HG02885 (cell line): ENCODE data around the gene ZBTB20.
"Not testable (repeated sequence)": the region's sequence is repeated elsewhere in the genome, so short reads cannot be mapped to it uniquely, and the experiment has no call there.

Experiments
- ATAC-seq: cut with Tn5 transposase; IDR thresholded peaks from one replicate; pipeline ENCODE4 v1.9.1; 2021; ENCODE audit warnings: mild to moderate bottlenecking; ENCODE audit not compliant: unreplicated experiment, poor library complexity

ZBTB20 gene

DNA sequence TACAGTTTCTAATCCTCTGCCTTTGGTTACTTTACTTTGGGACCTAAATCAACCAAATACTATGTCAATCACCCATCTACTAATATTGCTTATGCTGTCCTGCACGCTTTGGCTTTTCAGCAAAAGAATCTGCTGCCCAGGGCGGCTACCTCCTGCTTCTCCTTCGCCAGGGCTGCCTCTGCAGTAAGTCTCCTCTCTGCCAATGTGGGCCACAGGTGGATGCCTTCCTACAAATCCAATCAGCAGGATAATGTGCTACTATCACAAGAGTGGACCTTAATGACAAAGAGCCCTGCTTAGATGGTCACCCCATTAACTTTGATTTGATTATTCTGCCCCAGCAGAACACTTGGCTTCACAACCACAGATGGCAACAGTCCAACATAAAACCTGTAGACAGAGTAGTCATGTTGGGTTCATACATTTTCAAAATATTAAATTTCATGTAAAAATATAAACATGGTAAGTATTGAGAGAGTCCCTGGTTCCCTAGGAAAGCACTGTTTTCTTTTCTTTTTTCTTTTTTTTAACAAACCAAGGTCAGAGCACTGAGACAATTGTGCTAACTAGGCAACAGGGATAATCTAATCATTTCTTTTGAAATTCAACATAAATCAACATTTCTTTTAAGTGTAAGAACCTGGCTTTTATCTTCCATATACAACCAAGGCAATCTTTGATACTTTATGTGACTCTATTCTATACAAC, 298.3 kb downstream of the ZBTB20 start:
- no peak for ATAC-seq

DNA sequence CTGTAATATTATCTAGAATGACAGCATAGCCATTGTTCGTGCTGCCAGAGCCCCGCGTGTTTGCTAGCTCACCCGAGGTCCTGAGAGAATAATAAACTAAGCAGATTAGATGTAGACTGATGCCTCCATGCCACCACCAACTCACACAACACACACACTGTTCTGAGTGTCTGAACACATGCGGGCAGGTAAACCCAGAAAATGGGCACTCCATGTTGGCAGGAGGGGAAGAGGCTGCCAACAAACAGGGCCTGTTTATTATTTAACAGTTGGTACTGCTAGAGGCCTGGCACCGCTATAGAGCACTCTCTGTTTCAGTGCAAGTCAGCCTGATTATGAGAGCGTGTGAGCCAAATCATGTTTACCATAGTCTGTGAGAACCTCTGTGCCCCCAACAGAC, 299.0 kb downstream of the ZBTB20 start:
- ATAC-seq: no peak

DNA sequence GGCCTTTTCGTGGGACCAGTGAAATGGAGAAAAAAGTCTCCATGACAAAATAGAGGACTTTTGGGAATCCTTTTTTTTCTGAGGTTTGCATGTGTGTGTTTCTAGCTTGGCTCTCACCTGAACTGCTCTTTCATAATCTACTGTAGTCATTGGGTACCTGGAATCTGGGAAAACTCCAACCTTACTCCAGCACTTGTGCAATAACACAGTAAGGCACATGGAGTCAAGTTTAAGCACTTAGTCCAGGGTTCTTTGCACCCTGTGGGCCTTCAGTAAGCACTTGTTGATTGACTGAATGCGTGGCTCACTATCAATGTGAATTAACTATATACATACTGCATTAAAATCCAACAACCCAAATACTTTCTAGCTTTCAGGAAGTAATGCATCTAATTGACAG, 299.5 kb downstream of the ZBTB20 start:
- ATAC-seq: no peak

DNA sequence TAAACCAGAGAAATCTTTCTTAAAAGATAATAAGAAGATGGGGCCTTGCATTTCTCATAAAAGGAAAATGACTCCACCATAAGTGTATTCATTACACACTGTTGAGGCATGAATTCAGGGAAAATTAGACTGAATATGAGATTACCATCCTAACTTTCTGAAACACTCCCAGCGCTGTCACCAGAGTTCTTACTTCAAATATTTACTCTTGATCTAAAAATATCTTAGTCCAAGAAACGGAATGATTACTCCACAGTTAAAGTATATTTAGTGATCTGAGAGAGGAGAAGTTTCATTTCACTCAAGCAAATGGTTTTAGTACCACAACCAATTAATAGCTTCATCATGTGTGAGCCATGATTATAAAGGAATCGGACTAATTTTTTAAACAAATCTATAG, 300.3 kb downstream of the ZBTB20 start:
- ATAC-seq: no peak

DNA sequence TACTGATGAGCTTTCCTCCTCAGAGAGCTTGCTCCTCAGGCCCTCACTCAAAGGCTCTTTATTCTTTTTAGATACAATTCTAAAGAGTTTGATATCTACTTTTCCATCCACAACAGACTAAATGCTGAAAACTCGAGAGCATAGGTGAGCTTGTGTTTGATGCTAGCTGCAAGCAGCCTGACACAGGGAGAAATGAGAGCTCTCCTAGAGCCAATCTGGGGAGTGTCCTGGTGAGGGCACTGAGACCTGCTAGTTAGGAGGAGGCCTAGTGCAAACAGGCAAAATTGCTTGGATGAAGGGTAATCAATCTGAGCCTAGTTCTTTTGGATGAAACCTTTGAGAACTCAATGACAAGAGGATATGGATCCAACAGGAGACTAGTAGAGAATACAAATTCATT, 300.8 kb downstream of the ZBTB20 start:
- ATAC-seq: no peak

DNA sequence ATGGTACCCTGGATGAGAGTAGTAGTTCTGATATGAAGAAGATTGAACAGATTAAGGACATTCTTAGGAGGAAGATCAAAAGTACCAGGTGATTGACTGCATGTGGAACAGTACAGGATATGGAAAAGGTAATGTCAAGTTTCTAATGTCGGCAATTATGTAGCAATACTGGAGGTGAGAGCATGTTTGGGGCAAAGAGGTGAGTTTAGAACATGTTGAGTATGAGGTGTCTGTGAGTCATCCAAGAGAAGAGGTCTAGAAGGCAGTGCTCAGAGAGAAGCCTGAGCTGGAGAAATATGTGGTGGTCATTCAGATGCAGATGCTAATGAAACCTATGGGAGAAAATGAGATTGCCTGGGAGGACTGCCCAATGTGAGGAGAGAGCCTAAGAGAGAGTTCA, 305.6 kb downstream of the ZBTB20 start:
- ATAC-seq: no peak

DNA sequence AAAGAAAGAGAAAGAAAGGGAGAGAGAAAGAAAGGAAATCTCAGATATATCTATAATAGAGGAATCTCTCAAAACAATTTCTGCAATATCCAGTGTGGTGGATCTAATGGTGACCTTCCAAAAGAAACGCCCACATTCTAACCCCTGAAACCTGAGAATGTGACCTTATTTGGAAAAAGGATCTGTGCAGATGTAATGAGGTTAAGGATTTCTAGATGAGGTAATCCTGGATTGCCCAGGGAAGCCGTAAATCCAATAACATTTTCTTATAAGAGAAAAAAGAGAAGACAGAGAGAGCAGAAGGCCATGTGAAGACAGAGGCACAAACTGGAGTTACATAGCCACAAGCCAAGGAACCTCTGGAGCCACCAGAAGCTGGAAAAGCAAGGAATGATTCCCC, 307.6 kb downstream of the ZBTB20 start:
- no peak for ATAC-seq

DNA sequence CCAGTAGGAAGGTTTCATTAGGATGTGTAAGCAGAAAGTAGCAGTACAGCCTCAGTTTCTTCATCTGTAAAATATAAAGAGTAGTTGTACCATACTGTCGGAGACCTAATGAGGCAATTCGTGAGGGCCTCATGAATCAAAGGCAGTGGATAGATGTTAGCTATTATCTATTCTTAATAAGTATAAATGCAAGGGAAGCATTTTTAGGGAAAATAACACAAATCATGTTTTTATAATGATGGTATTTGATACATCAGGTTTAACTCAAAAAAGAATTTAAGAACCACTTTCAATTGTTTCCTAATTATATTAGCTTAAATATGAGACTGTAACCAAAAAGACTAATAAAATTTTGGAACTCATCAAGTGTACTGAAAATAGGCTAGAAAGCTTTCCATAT, 309.1 kb downstream of the ZBTB20 start:
- ATAC-seq: no peak

DNA sequence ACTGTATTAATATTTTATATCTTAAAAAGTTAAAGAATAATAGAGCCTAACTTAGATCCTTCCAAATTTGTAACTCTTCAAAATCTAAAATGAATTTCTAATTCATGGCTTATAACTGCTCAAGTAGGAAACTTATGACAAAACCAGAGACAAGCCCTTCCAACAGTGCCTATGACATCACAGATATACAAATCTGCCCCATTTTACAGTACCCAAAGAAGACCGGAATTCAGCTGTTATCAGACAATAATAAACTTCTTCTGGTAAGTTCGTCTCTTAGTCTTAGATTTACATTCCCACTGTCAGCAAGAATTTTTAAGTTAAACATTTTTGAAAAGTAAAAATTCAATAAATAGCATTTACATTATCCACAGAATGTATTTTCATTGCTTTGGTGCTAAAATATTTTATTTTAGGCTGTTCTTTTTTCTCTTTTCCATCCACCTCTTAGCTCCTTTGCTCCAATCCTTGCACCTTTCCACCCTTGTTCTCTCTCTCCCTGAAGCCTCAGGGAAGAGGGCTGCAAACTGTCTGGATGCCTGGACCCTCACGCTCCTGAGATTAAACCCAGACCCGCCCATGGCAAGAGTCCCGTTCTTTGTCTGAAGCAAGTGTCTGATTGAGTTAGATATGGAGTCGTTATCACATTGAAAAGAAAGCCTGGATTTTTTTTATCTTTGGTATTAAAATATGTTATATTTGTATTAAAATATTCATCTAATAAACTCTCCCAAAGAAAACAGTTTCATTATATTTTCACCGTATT, 312.7 kb downstream of the ZBTB20 start:
- ATAC-seq: no peak

DNA sequence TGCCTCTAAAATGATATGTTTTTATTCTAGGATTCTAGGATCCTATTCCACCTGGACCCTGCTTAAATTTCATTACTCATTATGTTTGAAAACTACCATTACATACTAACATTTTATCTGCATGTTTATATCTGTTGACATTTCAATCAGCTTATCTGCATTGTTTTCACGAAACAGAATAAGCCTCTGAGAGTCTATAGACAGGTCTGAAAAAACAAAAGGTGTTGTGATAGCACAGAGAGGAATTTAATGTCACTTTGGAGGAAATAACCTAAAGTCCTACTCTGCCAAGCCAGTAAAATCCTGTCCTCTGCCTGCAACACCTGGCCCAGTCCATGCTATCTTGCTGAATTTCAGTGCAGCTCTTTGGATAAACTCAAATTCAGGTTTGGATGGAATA, 315.2 kb downstream of the ZBTB20 start:
- ATAC-seq: no peak

DNA sequence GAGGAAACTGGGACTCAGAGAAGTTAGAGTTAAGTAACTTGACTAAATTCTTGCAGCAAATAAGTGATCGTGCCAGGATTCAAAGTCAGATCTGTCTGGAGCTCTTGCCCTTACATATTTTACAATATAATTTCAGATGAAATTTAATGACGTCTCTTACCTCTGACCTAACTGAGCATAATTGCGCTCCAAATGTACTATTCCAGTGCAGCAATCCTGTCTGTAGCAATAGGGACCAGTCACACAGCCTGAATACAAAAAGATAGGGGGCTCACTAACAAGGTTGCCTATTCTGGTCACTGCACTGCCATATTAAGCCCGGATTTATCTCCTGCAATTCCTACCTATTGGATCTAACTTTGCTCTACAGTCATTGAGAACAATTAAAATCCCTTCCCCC, 316.4 kb downstream of the ZBTB20 start:
- ATAC-seq: no peak

DNA sequence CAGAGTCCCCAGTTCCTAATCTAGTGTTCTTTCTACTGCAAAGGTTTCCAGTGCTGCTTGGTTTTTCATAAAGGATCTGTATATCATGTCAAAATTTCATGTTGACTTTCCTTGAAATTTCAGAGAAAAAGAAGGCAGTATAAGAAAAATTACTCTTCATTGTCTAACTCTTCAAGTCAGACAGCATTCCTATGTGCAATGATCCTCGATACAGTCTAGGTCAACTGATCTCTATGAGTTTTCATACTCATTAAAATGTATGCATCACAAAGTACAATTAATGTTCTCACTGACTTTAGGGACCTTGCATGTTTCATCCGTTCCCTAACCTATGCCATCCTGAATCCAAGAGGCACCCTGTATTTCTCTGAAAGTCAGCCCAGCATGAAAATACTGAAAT, 317.3 kb downstream of the ZBTB20 start:
- no peak for ATAC-seq

DNA sequence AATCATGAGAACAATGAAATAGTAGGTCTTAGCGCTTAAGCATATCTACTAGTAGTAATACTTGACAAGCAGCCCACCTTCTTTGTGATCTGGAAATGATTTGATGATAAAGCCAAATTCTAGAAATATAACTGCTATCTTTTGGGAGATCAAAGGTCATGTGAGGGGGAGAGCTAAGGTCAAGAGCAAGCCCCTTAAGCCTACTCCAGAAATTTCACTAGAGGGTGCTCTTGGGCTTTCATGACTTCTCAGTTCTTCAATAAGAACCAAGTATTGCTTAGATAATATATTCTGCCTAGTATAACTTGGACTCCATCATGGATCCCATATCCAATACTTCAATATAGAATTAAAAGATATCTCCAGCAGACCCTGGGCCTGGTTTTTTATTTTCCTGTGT, 319.6 kb downstream of the ZBTB20 start:
- peak; percentile 83 for ATAC-seq

DNA sequence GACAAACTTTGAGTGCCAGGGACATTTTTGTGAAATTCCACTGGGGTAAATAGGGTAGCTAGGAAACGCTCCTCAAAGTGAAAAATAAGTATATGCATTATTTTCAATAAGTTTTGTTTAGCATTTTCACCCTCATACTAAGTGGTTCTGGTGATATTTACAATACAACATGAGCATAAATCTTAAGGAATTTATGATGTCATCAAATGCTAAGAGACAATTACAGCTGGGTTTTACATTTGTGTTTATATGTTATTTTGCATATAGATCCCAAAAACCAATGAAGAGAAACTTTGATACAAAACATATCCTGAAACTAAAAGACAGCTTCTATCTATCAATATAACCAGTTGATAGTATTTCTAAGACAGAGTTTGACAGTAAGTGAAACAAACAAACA, 323.1 kb downstream of the ZBTB20 start:
- no peak for ATAC-seq

DNA sequence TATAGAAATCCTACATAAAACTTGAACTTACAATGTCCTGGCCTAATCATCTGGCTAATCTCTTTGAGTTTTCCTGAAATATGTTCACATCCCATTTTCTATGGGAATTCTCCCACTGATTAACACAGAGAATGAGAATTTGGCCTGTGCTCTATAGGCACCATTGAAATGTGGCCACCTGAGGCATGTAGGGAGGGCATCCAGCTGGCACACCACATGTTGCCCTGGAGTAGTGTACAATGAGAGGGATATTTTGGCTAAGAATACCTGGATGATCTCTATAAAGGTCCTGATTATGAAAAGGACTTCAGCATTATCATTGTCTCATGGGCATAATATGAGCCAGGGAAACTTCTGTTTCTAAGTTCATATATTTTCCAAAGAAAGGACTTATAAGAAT, 324.0 kb downstream of the ZBTB20 start:
- no peak for ATAC-seq

DNA sequence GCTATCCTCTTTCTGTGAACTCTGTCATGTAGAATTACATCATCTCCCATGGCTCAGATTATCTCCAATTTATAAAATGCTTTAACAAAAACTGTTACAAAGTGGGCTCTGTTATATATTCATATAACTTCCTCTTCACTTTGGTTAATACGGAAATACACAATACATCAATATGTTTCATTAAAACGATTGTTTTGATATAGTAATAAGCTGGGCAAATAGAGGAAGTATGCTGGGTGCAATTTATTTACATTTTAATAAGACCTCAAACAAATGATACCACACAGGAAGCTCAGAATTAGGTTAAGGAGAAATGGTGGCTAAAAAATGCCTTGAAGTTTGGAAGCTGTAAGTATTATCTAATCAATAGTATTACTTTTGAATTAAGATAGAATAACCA, 331.0 kb downstream of the ZBTB20 start:
- no peak for ATAC-seq

DNA sequence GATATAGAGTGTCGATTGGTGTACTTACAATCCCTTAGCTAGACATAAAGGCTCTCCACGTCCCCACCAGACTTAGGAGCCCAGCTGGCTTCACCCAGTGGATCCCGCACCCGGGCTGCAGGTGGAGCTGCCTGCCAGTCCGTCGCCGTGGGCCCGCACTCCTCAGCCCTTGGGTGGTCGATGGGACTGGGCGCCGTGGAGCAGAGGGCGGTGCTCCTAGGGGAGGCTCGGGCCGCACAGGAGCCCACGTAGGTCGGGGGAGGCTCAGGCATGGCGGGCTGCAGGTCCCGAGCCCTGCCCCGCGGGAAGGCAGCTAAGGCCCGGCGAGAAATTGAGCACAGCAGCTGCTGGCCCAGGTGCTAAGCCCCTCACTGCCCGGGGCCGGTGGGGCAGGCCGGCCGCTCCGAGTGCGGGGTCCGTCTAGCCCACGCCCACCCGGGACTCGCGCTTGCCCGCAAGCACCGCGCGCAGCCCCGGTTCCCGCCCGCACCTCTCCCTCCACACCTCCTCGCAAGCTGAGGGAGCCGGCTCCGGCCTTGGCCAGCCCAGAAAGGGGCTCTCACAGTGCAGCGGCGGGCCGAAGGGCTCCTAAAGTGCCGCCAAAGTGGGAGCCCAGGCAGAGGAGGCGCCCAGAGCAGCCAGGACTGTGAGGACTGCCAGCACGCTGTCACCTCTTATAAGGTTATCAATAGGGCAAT, 334.4 kb downstream of the ZBTB20 start:
- ATAC-seq: not testable (repeated sequence)

DNA sequence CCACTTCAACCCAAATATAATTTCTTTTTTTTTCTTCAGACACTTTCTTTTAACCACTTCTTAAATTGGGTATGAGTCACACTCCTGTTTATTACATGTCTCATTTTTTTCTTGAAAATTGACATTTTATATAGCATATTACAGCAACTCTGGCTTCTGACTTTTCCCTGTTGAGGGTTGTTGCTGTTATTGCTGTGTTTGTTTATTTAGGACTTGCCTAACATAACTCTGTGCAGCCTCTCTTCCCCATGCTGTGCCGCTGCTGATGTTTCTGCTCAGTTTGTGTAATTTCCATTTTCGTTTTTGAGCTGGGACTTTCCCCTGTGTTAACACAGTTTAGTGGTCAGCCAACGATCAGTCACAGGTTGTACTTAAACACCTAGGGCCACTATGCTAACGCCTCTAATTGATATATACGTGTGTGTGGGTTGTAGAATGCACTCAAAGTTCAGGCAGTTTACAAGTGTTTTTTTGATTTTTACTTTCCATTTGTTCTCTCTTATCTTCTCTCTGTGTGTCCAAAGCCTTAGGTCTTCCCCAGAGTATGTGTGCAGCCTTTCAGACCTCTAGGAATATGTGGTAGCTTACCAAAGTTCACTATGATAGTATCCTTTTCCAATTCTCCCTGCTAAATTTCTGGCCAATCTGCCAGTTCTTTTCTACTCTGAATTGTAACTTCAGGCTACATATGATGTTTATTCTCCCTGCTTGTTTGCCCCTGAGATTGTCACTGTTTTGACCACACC, 337.2 kb downstream of the ZBTB20 start:
- ATAC-seq: peak; percentile 100

DNA sequence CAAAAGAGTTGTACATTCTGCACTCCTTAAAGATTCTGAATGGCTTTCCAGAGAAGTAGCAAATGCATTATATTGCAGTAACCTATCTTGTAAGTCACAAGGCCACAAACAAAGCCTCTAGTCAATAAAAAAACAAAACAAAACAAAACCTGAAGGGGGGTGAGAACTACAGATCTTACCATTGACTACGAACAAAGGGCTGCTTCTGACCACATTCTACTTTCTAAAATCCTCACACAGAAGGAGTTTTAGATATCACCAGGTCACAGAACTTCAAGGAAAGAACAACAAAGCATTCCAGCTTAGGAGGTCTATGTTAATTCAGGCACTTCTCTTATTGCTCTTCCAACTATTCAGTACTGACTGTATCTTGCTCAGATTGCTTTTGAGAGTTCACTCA, 343.0 kb downstream of the ZBTB20 start:
- no peak for ATAC-seq

DNA sequence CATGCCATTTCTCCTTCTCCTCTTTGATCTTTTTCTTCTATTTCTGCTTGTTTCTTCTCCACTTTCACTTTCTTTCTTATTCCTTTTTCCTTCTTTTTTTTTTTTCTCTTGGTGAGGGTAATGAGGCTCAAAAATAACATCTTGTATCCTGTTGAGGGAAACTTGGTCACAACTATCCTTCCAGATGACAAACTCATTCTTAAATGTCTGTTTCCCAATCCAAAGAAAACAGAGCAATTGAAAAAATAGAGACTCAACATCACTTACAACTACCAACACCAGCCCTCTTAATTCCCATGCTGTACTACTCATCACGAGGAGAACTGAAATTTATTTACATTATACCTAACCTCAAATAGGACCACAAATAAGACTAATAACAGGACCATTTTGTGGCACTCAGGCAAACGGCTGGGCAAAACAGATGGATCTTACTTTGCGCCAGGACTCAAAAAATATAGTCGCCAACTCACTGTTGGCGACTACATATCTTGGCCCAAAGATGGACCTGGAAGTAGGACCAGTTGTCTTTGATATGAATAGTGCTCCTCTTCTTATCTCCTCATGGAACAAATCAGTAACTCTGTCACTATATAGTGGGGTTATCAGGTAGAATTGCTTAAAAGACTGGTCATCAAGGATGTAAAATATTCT, 343.9 kb downstream of the ZBTB20 start:
- ATAC-seq: no peak
